Measurements from ENCODE around the gene NEIL3. TPM values are rescaled to one million over a fixed set of nuclear protein-coding genes. Genes with fewer than 3 reads are reported as not detected.

NEIL3 gene
- total RNA-seq, 1 experiment from 2014 or later = 6.3 TPM

DNA sequence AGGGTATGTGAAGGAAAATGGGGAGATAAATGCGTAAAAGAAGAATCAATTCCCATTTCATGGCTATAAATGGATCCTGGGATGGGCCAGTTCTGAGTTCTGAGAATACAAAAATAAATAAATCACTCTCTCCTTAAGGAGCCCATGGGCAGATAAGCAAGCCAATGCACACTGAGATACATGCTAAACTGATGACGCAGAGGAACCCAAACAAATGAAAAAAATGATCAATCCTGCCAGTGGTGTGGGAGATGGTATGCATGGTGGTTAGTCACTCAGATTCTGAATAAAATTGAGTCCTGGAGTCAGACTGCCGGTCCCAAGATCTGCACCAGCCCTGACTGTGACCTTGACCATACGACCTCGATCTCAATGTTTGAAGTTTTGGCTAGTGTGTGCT lies 59.7 kb downstream of the NEIL3 start:
- no peak overlapping the region for H2AFZ ChIP-seq (ENCODE audit: low read length)
- no CpG with 5 or more reads among the region's 5 CpGs for WGBS (ENCODE audit: extremely low coverage, insufficient read length, low lambda C conversion rate)
- H4K8ac ChIP-seq (replicated peaks; ENCODE audit: insufficient read length, low read depth, low read length) = no peak overlapping the region
- H3K56ac ChIP-seq (ENCODE audit: insufficient read length, low read depth, low read length) = no peak overlapping the region
- no peak overlapping the region for H3K4me2 ChIP-seq (ENCODE audit: insufficient read depth, insufficient read length, low read length)
- no peaks in the 10 kb centered on the region for H3K79me2 ChIP-seq (ENCODE audit: insufficient read depth, low read length)
- H2BK5ac ChIP-seq (ENCODE audit: insufficient read length, low read length) = no peak overlapping the region
- H3K36me3 Mint-ChIP-seq (ENCODE audit: insufficient read depth in 1 of 3, low read depth in 3 of 3) = peaks cover 2 to 8% (median 2%) of the 10 kb centered on the region in 3 experiments; a peak in 3 of 7 replicates
- no peak overlapping the region for H2BK120ac ChIP-seq (ENCODE audit: low read depth, low read length, poor library complexity, severe bottlenecking)
- H4K91ac ChIP-seq (ENCODE audit: insufficient read length, low read depth, low read length) = no peak overlapping the region
- no peaks in the 10 kb centered on the region; the same call in 1 of the 2 replicates for H3K27me3 ChIP-seq (ENCODE audit: insufficient read depth, low read length)
- H3K27me3 Mint-ChIP-seq (ENCODE audit: low read depth) = no peaks in the 10 kb centered on the region
- no peaks in the 10 kb centered on the region for H3K79me1 ChIP-seq (ENCODE audit: insufficient read depth, low read depth, low read length, poor library complexity, severe bottlenecking)
- no peak overlapping the region for H3K27ac ChIP-seq (ENCODE audit: insufficient read length, low read depth, low read length)
- H3K27ac Mint-ChIP-seq = no peak overlapping the region
- no peak overlapping the region for H2BK15ac ChIP-seq (ENCODE audit: low read depth, low read length)
- H2BK12ac ChIP-seq (ENCODE audit: insufficient read length, low read depth, low read length) = no peak overlapping the region
- H3K4ac ChIP-seq (ENCODE audit: low read depth, low read length) = no peak overlapping the region
- no peaks in the 10 kb centered on the region for H3K9me3 ChIP-seq (ENCODE audit: control insufficient read depth, low read depth, low read length)
- no peak overlapping the region for H3T11ph ChIP-seq (ENCODE audit: low read length)
- no peak for DNase-seq
- H3K23ac ChIP-seq (ENCODE audit: insufficient read length, low read depth, low read length) = no peak overlapping the region
- no peaks in the 10 kb centered on the region for H3K23me2 ChIP-seq (ENCODE audit: insufficient read length, low read depth, low read length, poor library complexity, severe bottlenecking)
- H3K4me1 Mint-ChIP-seq = peaks cover 8 to 10% of the 10 kb centered on the region in 2 experiments; a peak in 3 of 4 replicates
- no peak overlapping the region for H2BK20ac ChIP-seq (ENCODE audit: low read depth, low read length, poor library complexity, severe bottlenecking)
- H4K5ac ChIP-seq (ENCODE audit: insufficient read length, low read depth, low read length) = no peak overlapping the region
- no peak overlapping the region for H3K4me3 Mint-ChIP-seq
- no peak overlapping the region for H2AK5ac ChIP-seq (ENCODE audit: insufficient read length, low read length)
- H3K9me3 Mint-ChIP-seq = no peaks in the 10 kb centered on the region
- H3K9ac ChIP-seq (ENCODE audit: extremely low read depth, insufficient read length, low read length) = no peak overlapping the region
- H4K20me1 ChIP-seq (ENCODE audit: control insufficient read depth, insufficient read depth, insufficient read length) = no peaks in the 10 kb centered on the region
- no peaks in the 10 kb centered on the region; the same call in 1 of the 2 replicates for H3K4me1 ChIP-seq (ENCODE audit: insufficient read depth, low read length)
- TF ChIP-seq, protein P1, sequence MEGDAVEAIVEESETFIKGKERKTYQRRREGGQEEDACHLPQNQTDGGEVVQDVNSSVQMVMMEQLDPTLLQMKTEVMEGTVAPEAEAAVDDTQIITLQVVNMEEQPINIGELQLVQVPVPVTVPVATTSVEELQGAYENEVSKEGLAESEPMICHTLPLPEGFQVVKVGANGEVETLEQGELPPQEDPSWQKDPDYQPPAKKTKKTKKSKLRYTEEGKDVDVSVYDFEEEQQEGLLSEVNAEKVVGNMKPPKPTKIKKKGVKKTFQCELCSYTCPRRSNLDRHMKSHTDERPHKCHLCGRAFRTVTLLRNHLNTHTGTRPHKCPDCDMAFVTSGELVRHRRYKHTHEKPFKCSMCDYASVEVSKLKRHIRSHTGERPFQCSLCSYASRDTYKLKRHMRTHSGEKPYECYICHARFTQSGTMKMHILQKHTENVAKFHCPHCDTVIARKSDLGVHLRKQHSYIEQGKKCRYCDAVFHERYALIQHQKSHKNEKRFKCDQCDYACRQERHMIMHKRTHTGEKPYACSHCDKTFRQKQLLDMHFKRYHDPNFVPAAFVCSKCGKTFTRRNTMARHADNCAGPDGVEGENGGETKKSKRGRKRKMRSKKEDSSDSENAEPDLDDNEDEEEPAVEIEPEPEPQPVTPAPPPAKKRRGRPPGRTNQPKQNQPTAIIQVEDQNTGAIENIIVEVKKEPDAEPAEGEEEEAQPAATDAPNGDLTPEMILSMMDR (conservative IDR thresholded peaks at IDR 0.05) = no peak
- H3K14ac ChIP-seq (ENCODE audit: insufficient read depth, low read length) = no peak overlapping the region
- no peak overlapping the region for H3K18ac ChIP-seq (ENCODE audit: insufficient read length, low read depth, low read length)

All from H9 (cell line).